Esophagus muscularis mucosa (tissue), 4 donors: ENCODE measurements around the gene YKT6.

Experiments
- EP300 ChIP-seq: sonication (generic); formaldehyde crosslinking; IDR thresholded peaks from one replicate; pipeline ENCODE4 v1.6.1; 2017; ENCODE audit warnings: antibody characterized with exemption
- POLR2A ChIP-seq: fragments of 450-650 bp; IDR thresholded peaks from one replicate; pipeline ENCODE4 v1.6.1; 2017; ENCODE audit warnings: antibody characterized with exemption, moderate library complexity, mild to moderate bottlenecking, low read depth
- POLR2AphosphoS5 ChIP-seq, 2 donors: sonication (generic); formaldehyde crosslinking; IDR thresholded peaks; one replicate each; pipeline ENCODE4 v1.6.1; 2017; ENCODE audit warnings: antibody characterized with exemption in 2 of 2
- TF ChIP-seq, protein P1 (sequence below), 3 experiments: fragments of 200-600 bp in 2 of 3; fragments of 450-650 bp in 1 of 3; sonication (generic) in 2 of 3; IDR thresholded peaks; one replicate each; pipeline ENCODE4 v1.5.1; 2017 to 2019; ENCODE audit warnings: antibody characterized with exemption in 3 of 3, mild to moderate bottlenecking in 2 of 3, moderate library complexity in 1 of 3

DNA sequence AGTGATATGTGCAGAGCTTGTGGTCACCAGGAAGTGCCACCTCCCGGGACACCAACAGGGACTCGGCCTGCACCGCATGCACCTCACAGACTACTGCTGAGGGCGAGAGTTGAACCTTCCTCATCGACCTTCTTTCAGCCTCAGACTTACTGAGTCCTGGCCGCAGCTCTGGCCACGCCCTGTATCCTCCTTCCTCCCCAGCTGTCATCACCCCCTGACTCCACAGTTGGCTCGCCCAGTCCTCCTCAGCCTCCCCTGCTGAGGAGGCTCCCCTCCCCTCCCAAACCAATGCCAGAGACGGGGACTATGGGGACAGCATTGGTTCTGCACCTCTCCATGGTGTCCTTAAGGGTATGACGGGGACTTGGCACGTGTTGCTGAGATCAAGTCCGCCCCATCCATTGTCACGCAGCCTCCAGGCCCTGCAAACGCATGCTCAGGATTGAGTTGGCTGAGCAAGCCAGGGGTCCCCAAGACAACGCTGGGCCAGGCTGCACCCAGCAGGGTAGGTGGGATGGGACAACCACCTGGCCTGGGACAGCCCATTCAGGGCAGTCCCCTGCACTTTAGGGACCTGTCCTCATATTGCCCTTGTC lies 49.0 kb downstream of the YKT6 start:
- TF ChIP-seq, protein P1, sequence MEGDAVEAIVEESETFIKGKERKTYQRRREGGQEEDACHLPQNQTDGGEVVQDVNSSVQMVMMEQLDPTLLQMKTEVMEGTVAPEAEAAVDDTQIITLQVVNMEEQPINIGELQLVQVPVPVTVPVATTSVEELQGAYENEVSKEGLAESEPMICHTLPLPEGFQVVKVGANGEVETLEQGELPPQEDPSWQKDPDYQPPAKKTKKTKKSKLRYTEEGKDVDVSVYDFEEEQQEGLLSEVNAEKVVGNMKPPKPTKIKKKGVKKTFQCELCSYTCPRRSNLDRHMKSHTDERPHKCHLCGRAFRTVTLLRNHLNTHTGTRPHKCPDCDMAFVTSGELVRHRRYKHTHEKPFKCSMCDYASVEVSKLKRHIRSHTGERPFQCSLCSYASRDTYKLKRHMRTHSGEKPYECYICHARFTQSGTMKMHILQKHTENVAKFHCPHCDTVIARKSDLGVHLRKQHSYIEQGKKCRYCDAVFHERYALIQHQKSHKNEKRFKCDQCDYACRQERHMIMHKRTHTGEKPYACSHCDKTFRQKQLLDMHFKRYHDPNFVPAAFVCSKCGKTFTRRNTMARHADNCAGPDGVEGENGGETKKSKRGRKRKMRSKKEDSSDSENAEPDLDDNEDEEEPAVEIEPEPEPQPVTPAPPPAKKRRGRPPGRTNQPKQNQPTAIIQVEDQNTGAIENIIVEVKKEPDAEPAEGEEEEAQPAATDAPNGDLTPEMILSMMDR (IDR thresholded peaks at IDR 0.05) = no peak
- TF ChIP-seq POLR2AphosphoS5 (IDR thresholded peaks at IDR 0.05) (no peak), POLR2A (no peak), EP300 (no peak)
